Muscle of back (tissue), 11 donors: ENCODE results near the gene GATC. TPM values are rescaled to one million over a fixed set of nuclear protein-coding genes. Genes with fewer than 3 reads are reported as not detected.
"Not testable (repeated sequence)": the region's sequence is repeated elsewhere in the genome, so short reads cannot be mapped to it uniquely, and the experiment has no call there.

Source experiments
- DNase-seq, 3 donors: peaks; one replicate each; pipeline versions ENCODE4 v3.0.0 to v3.0.0-alpha.2; 2013
- polyA plus RNA-seq, 10 donors: library from polyadenylated mRNA; unstranded; fragments of 120-200 nt; gene quantifications; one replicate each; pipeline ENCODE4 v1.2.1, GENCODE V29; 2013; ENCODE audit not compliant: insufficient read length in 10 of 10

Gene GATC
- polyA plus RNA-seq, 10 donors = 13.8 to 21.7 (median 16.2) TPM

DNA sequence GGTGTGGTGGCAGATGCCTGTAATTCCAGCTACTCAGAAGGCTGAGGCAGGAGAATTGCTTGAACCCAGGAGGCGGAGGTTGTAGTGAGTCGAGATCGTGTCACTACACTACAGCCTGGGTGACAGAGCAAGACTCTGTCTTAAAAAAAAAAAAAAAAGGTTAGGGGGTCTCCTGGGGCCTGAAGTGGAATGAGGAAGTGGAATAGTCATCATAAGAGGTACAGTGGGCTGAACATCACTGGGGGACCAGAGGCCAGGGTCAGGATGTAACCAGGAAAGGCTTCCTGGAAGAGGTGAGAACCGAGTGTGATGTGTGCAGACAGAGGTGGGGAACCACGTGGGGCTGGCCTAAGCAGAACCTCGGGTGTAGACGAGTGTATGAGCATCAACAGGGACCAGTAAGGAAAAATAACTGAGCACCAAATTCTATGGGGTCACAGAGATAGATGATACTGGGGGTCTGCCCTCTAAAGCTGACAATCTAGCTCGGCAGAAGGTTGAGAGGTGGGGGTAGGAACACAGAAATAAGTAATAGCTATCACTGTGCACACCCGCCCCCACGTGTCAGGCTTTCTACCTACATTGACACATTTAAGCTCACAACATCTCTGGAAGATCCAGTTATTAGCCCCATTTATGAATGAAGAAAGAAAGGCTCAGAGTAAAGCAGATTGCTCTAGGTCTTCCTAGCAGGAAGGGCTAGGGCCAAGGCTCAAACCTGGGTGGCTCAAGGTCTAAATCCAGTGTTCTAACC lies 13.3 kb upstream of the GATC start:
- no peak for DNase-seq

- peak; percentile 94 to 97 (median 96) for DNase-seq
Observed at GRCh38 chr12:120437735-120438494, 8.3 kb upstream of the GATC start, which contains the start of gene COX6A1. COX6A1 (plus strand) TSS chr12:120438113; CDS start chr12:120438127, 14 bp downstream.

DNA sequence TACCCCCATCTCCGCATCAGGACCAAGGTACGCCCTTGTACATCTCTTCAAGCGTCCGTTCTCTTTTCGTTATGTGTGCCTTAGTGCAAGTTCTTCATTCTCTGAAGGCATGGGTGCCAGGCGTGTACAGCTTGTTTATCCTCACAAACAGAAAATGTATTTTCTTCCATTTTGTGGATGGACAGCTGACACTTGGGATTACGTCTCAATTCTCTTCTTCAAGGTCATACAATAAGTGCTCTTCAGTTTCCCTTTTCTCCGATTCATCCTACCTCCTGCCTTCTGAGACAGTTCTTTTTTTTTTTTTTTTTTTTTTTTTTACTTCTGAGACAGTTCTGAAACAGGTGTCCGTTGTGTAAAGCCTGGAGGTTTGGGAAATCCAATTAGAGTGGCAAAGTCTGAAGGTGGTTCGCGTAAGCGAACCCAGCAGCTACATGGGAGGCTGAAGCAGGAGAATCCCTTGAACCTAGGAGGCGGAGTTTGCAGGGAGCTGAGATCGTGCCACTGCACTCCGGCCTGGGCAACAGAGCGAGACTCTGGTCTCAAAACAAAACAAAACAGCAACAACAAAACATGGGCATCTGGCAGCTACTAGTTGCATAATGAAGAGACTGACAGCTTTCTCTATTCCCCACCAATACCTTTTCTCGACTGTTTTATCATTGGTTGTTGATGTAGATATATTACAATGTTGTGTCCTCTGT lies 7.6 kb upstream of the GATC start:
- no peak for DNase-seq

- peak; percentile 18 to 55 (median 47) for DNase-seq
Observed at GRCh38 chr12:120439646-120440247, 6.5 kb upstream of the GATC start.

GRCh38 chr12:120444676-120445075 lies 1.6 kb upstream of the GATC start:
- no peak for DNase-seq

GRCh38 chr12:120446844-120447178 lies 567 bp downstream of the GATC start:
- not testable (repeated sequence) for DNase-seq

- DNase-seq = no peak
Observed at GRCh38 chr12:120447992-120448391, 1.7 kb downstream of the GATC start.

GRCh38 chr12:120452524-120452923 lies 6.3 kb downstream of the GATC start:
- DNase-seq = not testable (repeated sequence)

GRCh38 chr12:120453060-120453750 lies 7.0 kb downstream of the GATC start:
- no peak for DNase-seq

GRCh38 chr12:120453977-120454376 lies 7.7 kb downstream of the GATC start:
- no peak for DNase-seq

DNA sequence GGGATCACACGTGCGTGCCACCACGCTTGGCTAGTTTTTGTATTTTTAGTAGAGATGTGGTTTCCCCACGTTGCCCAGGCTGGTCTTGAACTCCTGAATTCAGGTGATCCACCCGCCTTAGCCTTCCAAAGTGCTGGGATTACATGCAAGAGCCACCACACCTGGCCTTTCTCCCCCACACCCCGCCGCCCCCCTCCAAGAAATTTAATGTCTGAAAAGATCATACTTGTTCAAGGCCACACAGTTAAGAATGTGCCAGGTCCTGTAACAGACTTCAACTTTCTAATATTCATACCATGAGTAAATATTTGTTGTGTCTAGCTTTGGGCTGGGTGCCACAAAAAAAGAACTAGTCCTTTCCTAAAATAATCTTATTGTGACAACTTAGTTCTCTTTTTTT lies 9.1 kb downstream of the GATC start:
- no peak for DNase-seq

GRCh38 chr12:120457133-120457532 lies 10.9 kb downstream of the GATC start:
- no peak for DNase-seq

DNA sequence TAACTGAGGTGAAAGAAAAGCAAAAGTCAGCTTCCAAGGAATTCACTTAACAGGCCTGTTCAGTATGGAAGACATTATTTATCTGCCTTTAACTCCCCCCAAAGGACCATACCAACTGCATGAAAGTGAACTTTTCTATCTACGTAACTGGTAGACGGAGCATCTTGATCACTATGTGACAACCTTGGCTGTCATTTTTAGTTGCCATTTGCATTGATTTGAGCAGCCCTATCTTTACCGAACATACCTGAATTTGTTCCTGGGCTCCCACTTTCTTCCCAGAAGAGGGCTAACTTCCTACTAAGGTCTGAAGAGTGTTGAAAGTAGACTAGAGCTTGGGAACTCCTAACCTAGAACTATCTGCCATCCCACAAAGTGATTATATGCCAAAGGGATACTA lies 13.9 kb downstream of the GATC start:
- no peak for DNase-seq

DNA sequence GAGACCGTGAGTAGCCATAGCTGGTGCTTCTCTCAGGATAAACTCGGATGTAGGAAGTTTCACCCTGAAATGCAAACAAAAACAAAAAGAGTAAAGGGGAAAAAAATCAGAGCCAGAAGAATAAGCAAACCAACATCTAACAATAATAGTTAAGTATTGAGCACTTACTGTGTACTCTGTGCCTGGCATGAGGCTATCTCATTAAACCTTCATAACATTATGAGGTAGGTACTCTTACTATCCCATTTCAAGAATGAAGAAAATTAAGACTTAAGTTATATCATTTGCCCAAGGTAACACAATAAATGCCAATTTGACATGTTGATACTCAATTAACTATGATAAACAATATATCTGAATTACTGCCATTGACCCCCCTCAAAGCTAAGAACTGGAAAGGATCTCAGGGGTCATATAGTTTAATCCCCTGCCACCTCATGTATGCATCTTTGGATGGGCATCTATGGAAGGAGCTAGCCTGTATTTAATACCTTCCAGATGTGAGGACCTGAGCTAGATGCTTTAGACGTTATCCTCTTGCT lies 15.9 kb downstream of the GATC start:
- DNase-seq = no peak

DNA sequence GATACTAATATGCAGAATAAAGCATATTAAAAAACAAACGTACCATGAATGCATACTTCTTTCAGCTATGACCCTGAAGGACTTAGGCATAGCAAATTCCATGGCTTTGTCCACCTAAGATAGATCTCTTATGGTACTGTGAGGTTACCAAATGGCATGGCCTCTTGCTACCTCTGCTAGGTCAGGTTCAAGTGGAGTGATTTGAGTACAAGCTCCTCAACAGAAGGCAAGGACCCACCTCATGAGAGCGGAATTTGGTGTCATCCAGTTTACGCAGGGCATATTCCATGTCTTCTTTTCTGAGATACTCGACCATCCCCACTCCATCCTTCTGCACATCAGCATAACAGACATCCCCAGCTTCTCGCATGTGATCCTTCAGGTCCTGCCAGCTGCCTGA lies 17.5 kb downstream of the GATC start:
- no peak for DNase-seq

GRCh38 chr12:120465756-120466155 lies 19.5 kb downstream of the GATC start:
- no peak for DNase-seq

DNA sequence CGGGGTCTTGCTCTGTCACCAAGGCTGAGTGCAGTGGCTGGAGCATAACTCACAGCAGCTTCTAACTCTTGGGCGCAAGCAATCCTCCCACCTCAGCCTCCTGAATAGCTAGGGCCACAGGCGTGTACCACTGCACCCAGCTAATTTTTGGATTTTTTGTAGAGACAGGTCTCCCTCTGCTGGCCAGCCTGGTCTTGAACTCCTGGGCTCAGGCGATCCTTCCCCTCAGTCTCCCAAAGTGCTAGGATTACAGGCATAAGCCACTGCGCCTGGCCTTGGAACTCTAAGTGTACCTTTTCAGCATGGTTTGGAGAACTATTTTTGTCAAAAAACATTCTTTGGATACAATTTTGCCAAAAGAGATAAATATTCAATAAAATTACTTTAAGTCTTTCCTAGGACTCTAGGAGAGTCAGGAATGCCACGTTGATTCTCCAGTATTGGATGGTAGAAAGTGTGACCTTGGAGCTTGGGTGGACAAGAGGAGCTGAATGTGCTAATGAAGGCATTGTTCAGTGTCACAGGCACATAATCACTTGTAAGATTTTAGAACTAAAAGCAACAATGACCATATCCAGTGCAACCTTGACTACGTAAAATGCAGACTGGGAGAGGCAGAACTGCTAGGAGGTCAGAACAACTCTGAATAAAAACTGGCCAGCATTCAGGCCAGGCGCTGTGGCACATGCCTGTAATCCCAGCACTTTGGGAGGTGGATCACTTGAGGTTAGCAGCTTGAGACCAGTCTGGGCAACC lies 20.5 kb downstream of the GATC start:
- peak in 1 of 3 donors; percentile 45 for DNase-seq

DNA sequence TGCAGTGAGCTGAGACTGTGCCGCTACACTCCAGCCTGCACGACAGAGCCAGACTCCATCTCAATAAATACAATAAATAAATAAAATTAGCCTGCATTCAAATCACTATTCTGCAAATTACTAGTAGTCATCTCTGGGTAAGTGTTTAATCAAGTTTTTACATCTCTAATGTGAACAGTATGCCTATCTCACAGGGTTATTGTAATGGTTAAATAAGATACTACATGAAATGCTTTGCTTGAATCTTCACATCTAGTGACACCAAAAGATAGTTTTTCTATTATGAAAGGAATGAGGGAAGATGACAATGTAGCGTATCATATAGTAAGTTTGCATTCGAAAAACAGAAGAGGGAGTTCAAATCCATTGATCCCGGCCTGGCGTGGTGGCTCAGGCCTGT lies 21.2 kb downstream of the GATC start:
- no peak for DNase-seq

GRCh38 chr12:120468325-120468820 lies 22.1 kb downstream of the GATC start:
- DNase-seq = no peak

GRCh38 chr12:120468821-120469449 lies 22.7 kb downstream of the GATC start:
- DNase-seq = peak; percentile 33 to 76 (median 54)
